ENCODE measurements around the gene INTU.
"Not testable (repeated sequence)": the region's sequence is repeated elsewhere in the genome, so short reads cannot be mapped to it uniquely, and the experiment has no call there.

Gene INTU

DNA sequence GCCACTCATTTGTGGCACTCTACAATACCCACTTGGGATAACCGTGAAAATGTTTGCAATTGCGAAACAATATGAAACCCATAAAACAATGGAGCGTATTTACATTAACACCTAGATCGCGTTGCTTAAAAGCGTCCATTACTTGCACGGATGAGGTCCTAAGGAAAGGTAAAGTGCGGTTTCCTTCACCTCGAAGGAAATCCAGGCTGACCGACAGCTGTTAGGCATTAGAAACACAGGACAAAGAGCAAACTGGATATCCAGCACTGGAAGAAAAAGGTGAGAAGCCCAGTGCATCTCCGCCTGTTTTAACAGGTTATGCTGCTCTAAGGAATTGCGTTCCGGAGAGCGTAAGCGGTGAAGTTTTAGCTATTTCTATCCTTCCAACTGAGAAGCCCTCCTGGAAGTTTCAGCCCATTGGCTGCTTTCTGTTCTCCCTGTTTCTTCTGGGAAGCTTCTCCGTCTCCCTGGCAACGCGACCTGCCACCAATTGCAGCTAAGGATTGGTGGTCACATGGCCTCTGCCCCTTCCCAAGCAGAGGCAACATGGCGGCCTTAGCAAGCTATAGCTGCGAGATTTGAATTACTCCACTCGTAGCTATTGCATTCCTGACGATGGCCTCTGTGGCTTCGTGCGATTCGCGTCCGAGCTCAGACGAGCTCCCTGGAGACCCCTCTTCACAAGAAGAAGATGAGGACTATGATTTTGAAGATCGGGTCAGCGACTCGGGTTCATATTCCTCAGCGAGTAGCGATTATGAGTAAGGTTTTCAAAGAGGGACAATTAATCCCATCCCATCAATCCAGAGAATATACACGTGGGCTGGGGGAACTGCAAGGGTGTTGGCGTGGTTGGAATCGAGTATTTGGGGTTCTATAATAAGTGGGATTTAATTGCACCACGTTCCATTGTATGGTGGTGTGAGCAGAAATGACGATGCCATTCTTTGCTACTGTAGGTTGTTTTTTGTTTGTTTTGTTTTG is at the start of gene INTU:
Gene INTU (plus strand): TSS at position 538 of the 984 bp plus-strand sequence. CDS start 78 bp downstream, at position 616.
- peaks cover 2% of the 10 kb centered on the region for H3K4me1 ChIP-seq (ENCODE audit: control insufficient read depth, insufficient read depth, low read length)
- H3K4me3 ChIP-seq (ENCODE audit: low read length in 2 of 2) = peak within 1 kb of the TSS; percentile 92 to 94
- H3K9ac ChIP-seq (ENCODE audit: low read length in 2 of 2) = peak within 1 kb of the TSS; percentile 68 to 90
- H3K9me3 ChIP-seq (ENCODE audit: control insufficient read depth in 2 of 2, low read length in 2 of 2) = no peaks in the 10 kb centered on the region
- no peaks in the 10 kb centered on the region for H3K27me3 ChIP-seq (ENCODE audit: control insufficient read depth in 1 of 2, insufficient read depth in 2 of 2, low read length in 2 of 2)
- no peaks in the 10 kb centered on the region for H3K36me3 ChIP-seq (ENCODE audit: control insufficient read depth in 2 of 2, insufficient read depth in 2 of 2, low read length in 2 of 2)
- peak within 1 kb of the TSS; percentile 49 for H3K27ac ChIP-seq (ENCODE audit: low read length)

DNA sequence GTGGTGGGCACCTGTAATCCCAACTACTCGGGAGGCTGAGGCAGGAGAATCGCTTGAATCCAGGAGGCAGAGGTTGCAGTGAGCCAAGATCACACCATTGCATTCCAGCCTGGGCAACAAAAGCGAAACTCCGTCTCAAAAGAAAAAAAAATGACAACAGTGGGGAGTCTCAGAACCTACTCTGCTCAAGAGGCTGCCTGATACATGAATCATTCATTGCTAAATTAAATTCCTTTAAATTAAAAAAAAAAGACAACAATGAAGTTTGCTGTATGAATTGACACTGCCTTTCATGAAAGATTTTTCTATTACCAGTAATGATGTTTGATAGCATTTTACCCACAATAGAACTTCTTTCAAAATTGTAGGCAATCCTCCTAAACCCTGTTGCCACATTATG is 46.3 kb upstream of the INTU start:
- H3K9ac ChIP-seq (ENCODE audit: low read length in 2 of 2); H3K27me3 ChIP-seq (ENCODE audit: control insufficient read depth in 1 of 2, insufficient read depth in 2 of 2, low read length in 2 of 2); H3K36me3 ChIP-seq (ENCODE audit: control insufficient read depth in 2 of 2, insufficient read depth in 2 of 2, low read length in 2 of 2); H3K4me3 ChIP-seq (ENCODE audit: low read length in 2 of 2); H3K27ac ChIP-seq (ENCODE audit: low read length); H3K9me3 ChIP-seq (ENCODE audit: control insufficient read depth in 2 of 2, low read length in 2 of 2); H3K4me1 ChIP-seq (ENCODE audit: control insufficient read depth, insufficient read depth, low read length): not testable (repeated sequence)

- Histone ChIP-seq H3K27me3 (ENCODE audit: control insufficient read depth in 1 of 2, insufficient read depth in 2 of 2, low read length in 2 of 2) (no peaks in the 10 kb centered on the region), H3K27ac (ENCODE audit: low read length) (no peak overlapping the region), H3K4me3 (ENCODE audit: low read length in 2 of 2) (no peak overlapping the region), H3K4me1 (ENCODE audit: control insufficient read depth, insufficient read depth, low read length) (no peaks in the 10 kb centered on the region), H3K36me3 (ENCODE audit: control insufficient read depth in 2 of 2, insufficient read depth in 2 of 2, low read length in 2 of 2) (no peaks in the 10 kb centered on the region), H3K9ac (ENCODE audit: low read length in 2 of 2) (no peak overlapping the region), H3K9me3 (ENCODE audit: control insufficient read depth in 2 of 2, low read length in 2 of 2) (no peaks in the 10 kb centered on the region)
Observed at GRCh38 chr4:127586922-127587571, 45.7 kb upstream of the INTU start.

DNA sequence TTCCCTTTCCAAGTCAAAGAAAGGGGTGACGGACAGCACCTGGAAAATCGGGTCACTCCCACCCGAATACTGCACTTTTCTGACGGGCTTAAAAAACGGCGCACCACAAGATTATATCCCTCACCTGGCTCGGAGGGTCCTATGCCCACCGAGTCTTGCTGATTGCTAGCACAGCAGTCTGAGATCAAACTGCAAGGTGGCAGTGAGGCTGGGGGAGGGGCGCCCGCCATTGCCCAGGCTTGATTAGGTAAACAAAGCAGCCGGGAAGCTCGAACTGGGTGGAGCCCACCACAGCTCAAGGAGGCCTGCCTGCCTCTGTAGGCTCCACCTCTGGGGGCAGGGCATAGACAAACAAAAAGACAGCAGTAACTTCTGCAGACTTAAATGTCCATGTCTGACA is 43.6 kb upstream of the INTU start:
- not testable (repeated sequence) for H3K9me3 ChIP-seq (ENCODE audit: control insufficient read depth in 2 of 2, low read length in 2 of 2); H3K27me3 ChIP-seq (ENCODE audit: control insufficient read depth in 1 of 2, insufficient read depth in 2 of 2, low read length in 2 of 2); H3K27ac ChIP-seq (ENCODE audit: low read length); H3K4me3 ChIP-seq (ENCODE audit: low read length in 2 of 2); H3K36me3 ChIP-seq (ENCODE audit: control insufficient read depth in 2 of 2, insufficient read depth in 2 of 2, low read length in 2 of 2); H3K4me1 ChIP-seq (ENCODE audit: control insufficient read depth, insufficient read depth, low read length); H3K9ac ChIP-seq (ENCODE audit: low read length in 2 of 2)

GRCh38 chr4:127598656-127599055 is 34.1 kb upstream of the INTU start:
- no peaks in the 10 kb centered on the region for H3K27me3 ChIP-seq (ENCODE audit: control insufficient read depth in 1 of 2, insufficient read depth in 2 of 2, low read length in 2 of 2)
- no peak overlapping the region for H3K9ac ChIP-seq (ENCODE audit: low read length in 2 of 2)
- H3K36me3 ChIP-seq (ENCODE audit: control insufficient read depth in 2 of 2, insufficient read depth in 2 of 2, low read length in 2 of 2) = no peaks in the 10 kb centered on the region
- no peaks in the 10 kb centered on the region for H3K4me1 ChIP-seq (ENCODE audit: control insufficient read depth, insufficient read depth, low read length)
- no peaks in the 10 kb centered on the region for H3K9me3 ChIP-seq (ENCODE audit: control insufficient read depth in 2 of 2, low read length in 2 of 2)
- no peak overlapping the region for H3K27ac ChIP-seq (ENCODE audit: low read length)
- no peak overlapping the region for H3K4me3 ChIP-seq (ENCODE audit: low read length in 2 of 2)

DNA sequence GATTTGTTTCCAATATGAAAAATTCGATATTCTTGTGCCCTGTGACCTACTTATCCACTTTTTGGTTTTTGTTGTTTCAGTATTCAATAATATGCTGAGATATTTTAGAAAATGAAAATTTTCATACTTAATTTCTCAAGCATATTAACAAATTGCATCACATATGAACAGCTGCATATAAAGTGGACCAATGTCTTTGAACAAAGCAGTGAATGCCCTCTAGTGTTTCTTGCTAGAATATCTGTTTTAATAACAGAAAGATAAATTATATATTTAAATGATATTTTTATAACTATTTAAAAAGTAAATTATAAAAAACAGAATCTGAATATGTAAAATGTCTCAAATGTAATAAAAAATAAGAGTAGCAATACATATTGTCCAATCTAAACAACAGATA is 31.7 kb upstream of the INTU start:
- H3K36me3 ChIP-seq (ENCODE audit: control insufficient read depth in 2 of 2, insufficient read depth in 2 of 2, low read length in 2 of 2) = no peaks in the 10 kb centered on the region
- H3K4me3 ChIP-seq (ENCODE audit: low read length in 2 of 2) = no peak overlapping the region
- no peaks in the 10 kb centered on the region for H3K4me1 ChIP-seq (ENCODE audit: control insufficient read depth, insufficient read depth, low read length)
- no peaks in the 10 kb centered on the region for H3K9me3 ChIP-seq (ENCODE audit: control insufficient read depth in 2 of 2, low read length in 2 of 2)
- H3K27me3 ChIP-seq (ENCODE audit: control insufficient read depth in 1 of 2, insufficient read depth in 2 of 2, low read length in 2 of 2) = peaks cover 0 to 4% of the 10 kb centered on the region in 2 donors
- no peak overlapping the region for H3K9ac ChIP-seq (ENCODE audit: low read length in 2 of 2)
- no peak overlapping the region for H3K27ac ChIP-seq (ENCODE audit: low read length)

GRCh38 chr4:127604949-127605709 is 27.6 kb upstream of the INTU start:
- H3K9me3 ChIP-seq (ENCODE audit: control insufficient read depth in 2 of 2, low read length in 2 of 2) = no peaks in the 10 kb centered on the region
- H3K27ac ChIP-seq (ENCODE audit: low read length) = no peak overlapping the region
- H3K36me3 ChIP-seq (ENCODE audit: control insufficient read depth in 2 of 2, insufficient read depth in 2 of 2, low read length in 2 of 2) = no peaks in the 10 kb centered on the region
- H3K27me3 ChIP-seq (ENCODE audit: control insufficient read depth in 1 of 2, insufficient read depth in 2 of 2, low read length in 2 of 2) = peaks cover 0 to 4% of the 10 kb centered on the region in 2 donors
- H3K4me1 ChIP-seq (ENCODE audit: control insufficient read depth, insufficient read depth, low read length) = no peaks in the 10 kb centered on the region
- no peak overlapping the region for H3K4me3 ChIP-seq (ENCODE audit: low read length in 2 of 2)
- no peak overlapping the region for H3K9ac ChIP-seq (ENCODE audit: low read length in 2 of 2)

GRCh38 chr4:127606823-127607222 is 25.9 kb upstream of the INTU start:
- no peaks in the 10 kb centered on the region for H3K9me3 ChIP-seq (ENCODE audit: control insufficient read depth in 2 of 2, low read length in 2 of 2)
- H3K4me3 ChIP-seq (ENCODE audit: low read length in 2 of 2) = no peak overlapping the region
- no peak overlapping the region for H3K27ac ChIP-seq (ENCODE audit: low read length)
- H3K4me1 ChIP-seq (ENCODE audit: control insufficient read depth, insufficient read depth, low read length) = no peaks in the 10 kb centered on the region
- H3K9ac ChIP-seq (ENCODE audit: low read length in 2 of 2) = no peak overlapping the region
- no peaks in the 10 kb centered on the region for H3K36me3 ChIP-seq (ENCODE audit: control insufficient read depth in 2 of 2, insufficient read depth in 2 of 2, low read length in 2 of 2)
- peaks cover 0 to 4% of the 10 kb centered on the region in 2 donors for H3K27me3 ChIP-seq (ENCODE audit: control insufficient read depth in 1 of 2, insufficient read depth in 2 of 2, low read length in 2 of 2)

DNA sequence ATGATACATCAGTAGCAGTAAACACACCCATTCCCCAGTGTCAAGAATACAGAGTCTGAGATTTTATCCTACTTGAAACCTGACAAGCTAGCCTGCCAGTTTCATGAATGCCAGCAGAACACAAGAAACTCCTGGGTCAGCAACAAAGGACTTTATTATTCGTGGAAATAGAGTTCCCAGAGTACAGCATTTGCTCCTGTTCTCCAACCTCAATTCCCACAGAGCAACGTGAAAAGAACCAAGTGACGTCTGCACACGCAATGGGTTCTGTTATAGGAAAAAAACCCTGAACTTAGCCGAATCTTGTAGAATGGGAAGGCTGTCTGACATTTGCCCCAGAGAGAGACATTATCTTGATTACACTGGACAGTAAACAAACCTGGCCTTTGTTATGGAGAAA is 23.3 kb upstream of the INTU start:
- Histone ChIP-seq H3K4me3 (ENCODE audit: low read length in 2 of 2) (no peak overlapping the region), H3K4me1 (ENCODE audit: control insufficient read depth, insufficient read depth, low read length) (no peaks in the 10 kb centered on the region), H3K27ac (ENCODE audit: low read length) (no peak overlapping the region), H3K9me3 (ENCODE audit: control insufficient read depth in 2 of 2, low read length in 2 of 2) (no peaks in the 10 kb centered on the region), H3K27me3 (ENCODE audit: control insufficient read depth in 1 of 2, insufficient read depth in 2 of 2, low read length in 2 of 2) (peaks cover 0 to 4% of the 10 kb centered on the region in 2 donors), H3K36me3 (ENCODE audit: control insufficient read depth in 2 of 2, insufficient read depth in 2 of 2, low read length in 2 of 2) (no peaks in the 10 kb centered on the region), H3K9ac (ENCODE audit: low read length in 2 of 2) (no peak overlapping the region)

GRCh38 chr4:127610488-127610887 is 22.3 kb upstream of the INTU start:
- no peak overlapping the region for H3K27ac ChIP-seq (ENCODE audit: low read length)
- H3K27me3 ChIP-seq (ENCODE audit: control insufficient read depth in 1 of 2, insufficient read depth in 2 of 2, low read length in 2 of 2) = peaks cover 0 to 3% of the 10 kb centered on the region in 2 donors
- no peaks in the 10 kb centered on the region for H3K36me3 ChIP-seq (ENCODE audit: control insufficient read depth in 2 of 2, insufficient read depth in 2 of 2, low read length in 2 of 2)
- no peaks in the 10 kb centered on the region for H3K4me1 ChIP-seq (ENCODE audit: control insufficient read depth, insufficient read depth, low read length)
- no peak overlapping the region for H3K9ac ChIP-seq (ENCODE audit: low read length in 2 of 2)
- H3K9me3 ChIP-seq (ENCODE audit: control insufficient read depth in 2 of 2, low read length in 2 of 2) = no peaks in the 10 kb centered on the region
- no peak overlapping the region for H3K4me3 ChIP-seq (ENCODE audit: low read length in 2 of 2)

All from stomach smooth muscle (tissue), 2 donors.